K562 (cell line): ENCODE results near the gene PTCH2. TPM values are rescaled to one million over a fixed set of nuclear protein-coding genes. Genes with fewer than 3 reads are reported as not detected.

Source experiments
- CEBPG ChIP-seq, 3 experiments: fragments of 200-800 bp in 1 of 3; sonication (Bioruptor generic) in 1 of 3; sonication (generic) in 1 of 3; formaldehyde crosslinking in 1 of 3; IDR thresholded peaks in 2 of 3; conservative IDR thresholded peaks in 1 of 3; 2 replicates each; pipeline versions ENCODE4 v1.6.1 to v1.8.0; 2016 to 2022; ENCODE audit warnings: missing compliant biosample characterization in 2 of 3, missing genetic modification characterization in 2 of 3, mild to moderate bottlenecking in 1 of 3, missing genetic modification reagents in 1 of 3
- CHD2 ChIP-seq: IDR thresholded peaks from 2 replicates; pipeline ENCODE4 v1.6.1; 2011; ENCODE audit warnings: low read depth, low read length
- HINFP ChIP-seq: fragments of 450-650 bp; conservative IDR thresholded peaks from 2 replicates; pipeline ENCODE4 v1.6.1; 2016; ENCODE audit warnings: missing genetic modification characterization, low read depth, mild to moderate bottlenecking, control low read depth, missing compliant biosample characterization
- HNRNPLL ChIP-seq: fragments of 200-400 bp; formaldehyde crosslinking; IDR thresholded peaks from 2 replicates; pipeline ENCODE4 v1.6.1; 2017; ENCODE audit warnings: low read length, low read depth, mild to moderate bottlenecking; ENCODE audit not compliant: poor library complexity, severe bottlenecking
- KDM5B ChIP-seq: fragments of 200-600 bp; sonication (generic); IDR thresholded peaks from 2 replicates; pipeline ENCODE4 v1.6.1; 2012; ENCODE audit warnings: low read depth, mild to moderate bottlenecking, moderate library complexity, low read length, control low read depth, inconsistent platforms; ENCODE audit not compliant: insufficient replicate concordance
- L3MBTL2 ChIP-seq: fragments of 450-650 bp; IDR thresholded peaks from 2 replicates; pipeline ENCODE4 v1.6.1; 2016; ENCODE audit warnings: mild to moderate bottlenecking, moderate library complexity
- MAX ChIP-seq: sonication (generic); formaldehyde crosslinking; IDR thresholded peaks from 2 replicates; pipeline ENCODE4 v1.9.0; 2022; ENCODE audit warnings: mild to moderate bottlenecking, missing genetic modification reagents
- NCOA2 ChIP-seq, 2 experiments: fragments of 450-650 bp; IDR thresholded peaks; 2 replicates each; pipeline ENCODE4 v1.6.1; 2018; ENCODE audit warnings: mild to moderate bottlenecking in 2 of 2, moderate library complexity in 1 of 2; ENCODE audit not compliant: partially characterized antibody in 2 of 2
- NFRKB ChIP-seq: fragments of 450-650 bp; IDR thresholded peaks from 2 replicates; pipeline ENCODE4 v1.6.1; 2016; ENCODE audit warnings: low read depth
- NFXL1 ChIP-seq: fragments of 450-650 bp; formaldehyde crosslinking; IDR thresholded peaks from 2 replicates; pipeline ENCODE4 v1.4.0; 2021; ENCODE audit warnings: mild to moderate bottlenecking
- NUFIP1 ChIP-seq: fragments of 450-650 bp; IDR thresholded peaks from 2 replicates; pipeline ENCODE4 v1.6.1; 2018; ENCODE audit not compliant: partially characterized antibody
- PHF8 ChIP-seq: fragments of 200-600 bp; sonication (generic); IDR thresholded peaks from 2 replicates; pipeline ENCODE4 v1.6.1; 2012; ENCODE audit warnings: mixed run types, mild to moderate bottlenecking, inconsistent platforms, low read length, moderate library complexity, borderline replicate concordance
- POLR2A ChIP-seq: fragments of 450-650 bp; conservative IDR thresholded peaks from 2 replicates; pipeline ENCODE4 v1.6.1; 2016
- SNRNP70 ChIP-seq: fragments of 200-400 bp; formaldehyde crosslinking; optimal IDR thresholded peaks from 2 replicates; pipeline ENCODE3; 2017; ENCODE audit warnings: low read depth, low read length
- U2AF2 ChIP-seq: fragments of 200-400 bp; formaldehyde crosslinking; optimal IDR thresholded peaks from 2 replicates; pipeline ENCODE3; 2017; ENCODE audit warnings: low read depth, mild to moderate bottlenecking, low read length
- ZNF146 ChIP-seq: IDR thresholded peaks from one replicate; pipeline ENCODE4 v1.6.1; 2018; ENCODE audit warnings: missing compliant biosample characterization; ENCODE audit not compliant: unreplicated experiment
- ZNF165 ChIP-seq: fragments of 250-450 bp; sonication (Bioruptor Pico); IDR thresholded peaks from 2 replicates; pipeline ENCODE4 v1.4.0; 2020; ENCODE audit warnings: borderline replicate concordance
- polyA plus RNA-seq, 8 experiments: library from polyadenylated mRNA; depleted of rRNA in 4 of 8; stranded (reverse) in 5 of 8; unstranded in 3 of 8; fragments of >200 nt; fragmentation: Nextera tagmentation in 2 of 8; fragmentation: Illumina TruSeq in 1 of 8; extraction: Ambion mirVana in 2 of 8; extraction: Trizol in 1 of 8; gene quantifications; 2 replicates each; pipeline versions ENCODE4 v1.2.1 to v1.2.3, GENCODE V29; 2011 to 2014; ENCODE audit warnings: inconsistent platforms in 1 of 8, missing spikeins in 1 of 8
- total RNA-seq, 7 experiments: library from RNA; depleted of rRNA in 6 of 7; stranded (reverse); fragments of >200 nt in 6 of 7; fragmentation: Illumina TruSeq in 2 of 7; extraction: Trizol in 2 of 7; gene quantifications; 2 replicates each; pipeline versions ENCODE4 v1.2.1 to v1.2.3, GENCODE V29; 2011 to 2021; ENCODE audit warnings: low replicate concordance in 1 of 7
- TF ChIP-seq, protein P1 (sequence below): fragments of 450-650 bp; formaldehyde crosslinking; conservative IDR thresholded peaks from 2 replicates; pipeline ENCODE4 v1.4.0; 2022; ENCODE audit warnings: mild to moderate bottlenecking, missing genetic modification characterization
- TF ChIP-seq, protein P2 (sequence below): sonication (generic); formaldehyde crosslinking; IDR thresholded peaks from 2 replicates; pipeline ENCODE4 v1.9.0; 2022; ENCODE audit warnings: mild to moderate bottlenecking, missing genetic modification reagents
- TF ChIP-seq, protein P3 (sequence below): fragments of 250-450 bp; sonication (Bioruptor Pico); IDR thresholded peaks from 2 replicates; pipeline ENCODE4 v1.8.0; 2021; ENCODE audit warnings: borderline replicate concordance, mild to moderate bottlenecking, moderate library complexity; ENCODE audit not compliant: poor library complexity, severe bottlenecking

The PTCH2 gene
- total and polyA plus RNA-seq, 9 of the 15 experiments (the other 6 are each of a cell fraction or from before 2014, with no cell fraction given), result 0.15 to 27.3 (median 0.48) TPM; not detected in 1

GRCh38 chr1:44777969-44778635 is 65.0 kb downstream of the PTCH2 start (continued):
- TF ChIP-seq HINFP (tag) (no peak), U2AF2 (no peak), POLR2A (peak; percentile 14; the same call in 1 of the 2 replicates), ZNF146 (no peak), SNRNP70 (peak; percentile 14), NFXL1 (no peak), NCOA2 (IDR thresholded peaks at IDR 0.05; ENCODE audit: partially characterized antibody in 2 of 2) (no peak), PHF8 (no peak), HNRNPLL (no peak), L3MBTL2 (no peak), NUFIP1 (no peak), KDM5B (peak; percentile 17), MAX (CRISPR knock-in tag) (peak; percentile 35; the same call in 1 of the 2 replicates), ZNF165 (no peak), CHD2 (peak; percentile 8; the same call in 1 of the 2 replicates), NFRKB (no peak), CEBPG (CRISPR knock-in tag; IDR thresholded peaks at IDR 0.05) (peak; percentile 29; the same call in 1 of the 2 replicates), CEBPG (tag; conservative IDR thresholded peaks at IDR 0.05 in 1 of 2, IDR thresholded peaks at IDR 0.05 in 1 of 2) (no peak)
- TF ChIP-seq, protein P1, sequence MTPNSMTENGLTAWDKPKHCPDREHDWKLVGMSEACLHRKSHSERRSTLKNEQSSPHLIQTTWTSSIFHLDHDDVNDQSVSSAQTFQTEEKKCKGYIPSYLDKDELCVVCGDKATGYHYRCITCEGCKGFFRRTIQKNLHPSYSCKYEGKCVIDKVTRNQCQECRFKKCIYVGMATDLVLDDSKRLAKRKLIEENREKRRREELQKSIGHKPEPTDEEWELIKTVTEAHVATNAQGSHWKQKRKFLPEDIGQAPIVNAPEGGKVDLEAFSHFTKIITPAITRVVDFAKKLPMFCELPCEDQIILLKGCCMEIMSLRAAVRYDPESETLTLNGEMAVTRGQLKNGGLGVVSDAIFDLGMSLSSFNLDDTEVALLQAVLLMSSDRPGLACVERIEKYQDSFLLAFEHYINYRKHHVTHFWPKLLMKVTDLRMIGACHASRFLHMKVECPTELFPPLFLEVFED, result no peak
- TF ChIP-seq, protein P2, sequence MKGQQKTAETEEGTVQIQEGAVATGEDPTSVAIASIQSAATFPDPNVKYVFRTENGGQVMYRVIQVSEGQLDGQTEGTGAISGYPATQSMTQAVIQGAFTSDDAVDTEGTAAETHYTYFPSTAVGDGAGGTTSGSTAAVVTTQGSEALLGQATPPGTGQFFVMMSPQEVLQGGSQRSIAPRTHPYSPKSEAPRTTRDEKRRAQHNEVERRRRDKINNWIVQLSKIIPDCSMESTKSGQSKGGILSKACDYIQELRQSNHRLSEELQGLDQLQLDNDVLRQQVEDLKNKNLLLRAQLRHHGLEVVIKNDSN (CRISPR knock-in tag), result peak; percentile 38; the same call in 1 of the 2 replicates
- TF ChIP-seq, protein P3, sequence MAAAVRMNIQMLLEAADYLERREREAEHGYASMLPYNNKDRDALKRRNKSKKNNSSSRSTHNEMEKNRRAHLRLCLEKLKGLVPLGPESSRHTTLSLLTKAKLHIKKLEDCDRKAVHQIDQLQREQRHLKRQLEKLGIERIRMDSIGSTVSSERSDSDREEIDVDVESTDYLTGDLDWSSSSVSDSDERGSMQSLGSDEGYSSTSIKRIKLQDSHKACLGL (CRISPR knock-in tag), result no peak
